Vagina (tissue), 2 donors: ENCODE measurements around the gene C1QL1. TPM values are rescaled to one million over a fixed set of nuclear protein-coding genes. Genes with fewer than 3 reads are reported as not detected.

Source experiments
- DNase-seq, 2 donors: peaks; one replicate each; pipeline ENCODE4 v3.0.0-alpha.2; 2017; ENCODE audit errors: extremely low spot score in 2 of 2
- H3K27ac ChIP-seq: fragments of 200-600 bp; sonication (generic); one replicate; pipeline ENCODE4 v1.5.1; 2019
- H3K27me3 ChIP-seq: fragments of 200-600 bp; sonication (generic); one replicate; pipeline ENCODE4 v1.5.1; 2019
- H3K36me3 ChIP-seq, 2 donors: fragments of 200-600 bp; sonication (generic); one replicate each; pipeline ENCODE4 v1.5.1; 2017 to 2019
- H3K4me1 ChIP-seq: fragments of 200-600 bp; sonication (generic); one replicate; pipeline ENCODE4 v1.5.1; 2019
- H3K4me3 ChIP-seq, 2 donors: fragments of 200-600 bp; sonication (generic); 1 replicate in 1 of 2; 2 replicates in 1 of 2; pipeline ENCODE4 v1.5.1; 2016 to 2019
- H3K9me3 ChIP-seq: fragments of 200-600 bp; sonication (generic); one replicate; pipeline ENCODE4 v1.5.1; 2019
- POLR2A ChIP-seq, 2 donors: fragments of 450-650 bp; IDR thresholded peaks; one replicate each; pipeline ENCODE4 v1.6.1; 2017; ENCODE audit warnings: antibody characterized with exemption in 2 of 2, mild to moderate bottlenecking in 2 of 2, moderate library complexity in 2 of 2
- POLR2AphosphoS5 ChIP-seq, 2 donors: sonication (generic); formaldehyde crosslinking; IDR thresholded peaks; one replicate each; pipeline ENCODE4 v1.9.0; 2017; ENCODE audit warnings: antibody characterized with exemption in 2 of 2, mild to moderate bottlenecking in 2 of 2, low read depth in 1 of 2; ENCODE audit not compliant: insufficient read depth in 1 of 2
- intact Hi-C: fragments of 100-400 bp; cut with DNase I; formaldehyde crosslinking; loops from one replicate; pipeline ENCODE4 v1.15.1; 2023
- total RNA-seq: library from RNA; depleted of rRNA; stranded (reverse); fragments of >200 nt; gene quantifications from one replicate; pipeline ENCODE4 v1.2.3, GENCODE V29; 2016
- TF ChIP-seq, protein P1 (sequence below), 3 experiments: fragments of 450-650 bp in 2 of 3; fragments of 200-600 bp in 1 of 3; sonication (generic) in 1 of 3; IDR thresholded peaks; one replicate each; pipeline ENCODE4 v1.5.1; 2017 to 2019; ENCODE audit warnings: antibody characterized with exemption in 3 of 3, mild to moderate bottlenecking in 2 of 3, moderate library complexity in 2 of 3

Gene C1QL1
- total RNA-seq, 1 donor from 2014 or later = 6.9 TPM

DNA sequence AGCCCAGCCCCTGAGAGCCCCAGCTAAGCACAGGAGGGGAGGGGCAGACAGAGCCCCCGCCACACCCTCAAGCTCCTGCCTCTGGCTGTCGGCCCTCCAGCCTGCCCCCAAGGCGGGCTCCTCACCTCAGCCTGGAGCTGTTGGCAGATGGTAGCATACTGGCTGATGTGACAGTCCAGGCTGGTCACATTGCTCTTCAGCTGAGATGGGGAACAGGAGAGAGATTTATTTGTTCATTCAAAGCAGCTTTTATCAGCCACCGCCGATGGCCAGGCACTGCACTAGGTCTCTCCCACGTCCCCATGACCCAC lies 35.4 kb downstream of the C1QL1 start:
- Histone ChIP-seq H3K36me3 (no peaks in the 10 kb centered on the region), H3K27me3 (no peaks in the 10 kb centered on the region), H3K27ac (no peak overlapping the region), H3K4me1 (no peaks in the 10 kb centered on the region), H3K9me3 (no peaks in the 10 kb centered on the region), H3K4me3 (no peak overlapping the region)
- intact Hi-C loops = no loop called here
- no peak for DNase-seq
- no peak for TF ChIP-seq POLR2A (IDR thresholded peaks at IDR 0.05)
- TF ChIP-seq, protein P1, sequence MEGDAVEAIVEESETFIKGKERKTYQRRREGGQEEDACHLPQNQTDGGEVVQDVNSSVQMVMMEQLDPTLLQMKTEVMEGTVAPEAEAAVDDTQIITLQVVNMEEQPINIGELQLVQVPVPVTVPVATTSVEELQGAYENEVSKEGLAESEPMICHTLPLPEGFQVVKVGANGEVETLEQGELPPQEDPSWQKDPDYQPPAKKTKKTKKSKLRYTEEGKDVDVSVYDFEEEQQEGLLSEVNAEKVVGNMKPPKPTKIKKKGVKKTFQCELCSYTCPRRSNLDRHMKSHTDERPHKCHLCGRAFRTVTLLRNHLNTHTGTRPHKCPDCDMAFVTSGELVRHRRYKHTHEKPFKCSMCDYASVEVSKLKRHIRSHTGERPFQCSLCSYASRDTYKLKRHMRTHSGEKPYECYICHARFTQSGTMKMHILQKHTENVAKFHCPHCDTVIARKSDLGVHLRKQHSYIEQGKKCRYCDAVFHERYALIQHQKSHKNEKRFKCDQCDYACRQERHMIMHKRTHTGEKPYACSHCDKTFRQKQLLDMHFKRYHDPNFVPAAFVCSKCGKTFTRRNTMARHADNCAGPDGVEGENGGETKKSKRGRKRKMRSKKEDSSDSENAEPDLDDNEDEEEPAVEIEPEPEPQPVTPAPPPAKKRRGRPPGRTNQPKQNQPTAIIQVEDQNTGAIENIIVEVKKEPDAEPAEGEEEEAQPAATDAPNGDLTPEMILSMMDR (IDR thresholded peaks at IDR 0.05) = no peak
- TF ChIP-seq POLR2AphosphoS5 (IDR thresholded peaks at IDR 0.05; ENCODE audit: insufficient read depth in 1 of 2, low read depth in 1 of 2) = no peak

DNA sequence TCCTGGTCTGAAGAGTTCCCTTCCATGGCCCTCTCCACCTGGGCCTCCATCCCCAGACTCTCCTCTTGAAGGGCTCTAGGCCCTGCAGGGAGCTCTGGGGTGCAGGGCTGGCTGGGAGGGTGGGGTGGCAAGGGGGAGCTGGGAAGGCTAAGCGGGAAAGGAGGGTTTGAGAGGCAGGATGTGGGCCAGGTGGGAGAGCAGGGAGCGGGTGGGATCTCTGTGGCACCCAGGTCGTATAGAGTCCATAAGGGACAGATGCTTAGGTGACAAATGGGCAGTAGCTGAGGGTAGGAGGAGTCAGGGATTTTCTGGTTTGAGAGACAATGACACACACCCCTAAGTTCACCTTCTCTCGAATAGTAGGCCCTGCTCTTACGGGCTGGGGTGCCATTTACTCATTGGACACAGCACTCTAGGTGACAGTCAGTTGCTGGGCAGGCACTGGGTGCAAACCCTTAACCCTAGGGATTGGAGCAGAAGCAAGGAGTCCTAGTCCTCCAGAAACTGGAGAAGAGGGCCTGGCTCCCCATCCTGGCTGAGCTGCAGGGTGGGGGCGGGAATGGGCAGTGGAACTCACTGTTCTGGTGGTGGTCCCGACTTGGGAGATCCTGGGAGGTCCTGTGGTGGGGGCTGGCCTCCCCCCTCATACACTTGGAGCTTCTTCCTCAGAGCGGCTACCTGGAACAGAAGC lies 35.9 kb downstream of the C1QL1 start:
- Histone ChIP-seq H3K27ac (no peak overlapping the region), H3K27me3 (no peaks in the 10 kb centered on the region), H3K9me3 (no peaks in the 10 kb centered on the region), H3K4me3 (no peak overlapping the region), H3K4me1 (no peaks in the 10 kb centered on the region), H3K36me3 (no peaks in the 10 kb centered on the region)
- intact Hi-C loops = no loop called here
- TF ChIP-seq POLR2A (IDR thresholded peaks at IDR 0.05) (no peak), POLR2AphosphoS5 (IDR thresholded peaks at IDR 0.05; ENCODE audit: insufficient read depth in 1 of 2, low read depth in 1 of 2) (no peak)
- TF ChIP-seq, protein P1 (IDR thresholded peaks at IDR 0.05) = no peak
- DNase-seq = no peak

GRCh38 chr17:44931376-44931775 lies 36.7 kb downstream of the C1QL1 start:
- Histone ChIP-seq H3K27ac (no peak overlapping the region), H3K4me1 (no peaks in the 10 kb centered on the region), H3K36me3 (no peaks in the 10 kb centered on the region), H3K27me3 (no peaks in the 10 kb centered on the region), H3K9me3 (no peaks in the 10 kb centered on the region), H3K4me3 (no peak overlapping the region)
- intact Hi-C loops = no loop called here
- TF ChIP-seq POLR2AphosphoS5 (IDR thresholded peaks at IDR 0.05; ENCODE audit: insufficient read depth in 1 of 2, low read depth in 1 of 2) (no peak), POLR2A (IDR thresholded peaks at IDR 0.05) (no peak)
- TF ChIP-seq, protein P1 (IDR thresholded peaks at IDR 0.05) = no peak
- DNase-seq = no peak

- no peaks in the 10 kb centered on the region for H3K36me3 ChIP-seq
- no peaks in the 10 kb centered on the region for H3K4me1 ChIP-seq
These were observed 37.4 kb downstream of the C1QL1 start for GRCh38 chr17:44930667-44931066.

More at GRCh38 chr17:44930667-44931066, 37.4 kb downstream of the C1QL1 start:
- H3K4me3 ChIP-seq = no peak overlapping the region
- no peak overlapping the region for H3K27ac ChIP-seq
- TF ChIP-seq POLR2AphosphoS5 (IDR thresholded peaks at IDR 0.05; ENCODE audit: insufficient read depth in 1 of 2, low read depth in 1 of 2) (no peak), POLR2A (IDR thresholded peaks at IDR 0.05) (no peak)
- TF ChIP-seq, protein P1 (IDR thresholded peaks at IDR 0.05) = no peak
- H3K27me3 ChIP-seq = no peaks in the 10 kb centered on the region
- H3K9me3 ChIP-seq = no peaks in the 10 kb centered on the region
- intact Hi-C loops = no loop called here
- DNase-seq = no peak
